ENCODE results near the gene HES5.

HES5 gene

DNA sequence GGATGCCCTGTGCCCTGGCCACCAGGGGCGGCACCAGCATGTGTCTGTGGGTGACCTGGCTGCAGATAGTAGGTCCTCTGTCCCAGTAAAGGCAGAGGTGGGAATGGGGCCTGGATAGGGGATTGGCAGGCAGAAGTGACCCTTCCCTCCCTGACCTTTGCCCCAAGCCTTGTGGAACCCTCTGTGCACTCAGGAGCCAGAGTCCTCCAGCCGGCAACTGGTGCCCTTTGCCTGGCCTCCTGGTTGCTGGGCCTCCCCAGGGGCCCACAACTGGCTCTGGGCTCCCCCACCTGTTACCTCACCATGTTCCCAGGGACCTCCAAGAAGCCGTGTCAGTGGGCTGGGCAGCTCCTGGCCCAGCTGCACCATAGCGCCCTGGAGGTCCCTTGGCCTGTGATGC is 44.0 kb downstream of the HES5 start:
- H2AFZ ChIP-seq (ENCODE audit: low read depth), result no peak overlapping the region
- H3K27ac ChIP-seq, result no peak overlapping the region
- H3K4me3 ChIP-seq (IDR thresholded peaks at IDR 0.05; ENCODE audit: insufficient read depth, low read depth, low read length), result no peak overlapping the region
- H3K4me2 ChIP-seq, result no peak overlapping the region
- TF ChIP-seq, protein P1, sequence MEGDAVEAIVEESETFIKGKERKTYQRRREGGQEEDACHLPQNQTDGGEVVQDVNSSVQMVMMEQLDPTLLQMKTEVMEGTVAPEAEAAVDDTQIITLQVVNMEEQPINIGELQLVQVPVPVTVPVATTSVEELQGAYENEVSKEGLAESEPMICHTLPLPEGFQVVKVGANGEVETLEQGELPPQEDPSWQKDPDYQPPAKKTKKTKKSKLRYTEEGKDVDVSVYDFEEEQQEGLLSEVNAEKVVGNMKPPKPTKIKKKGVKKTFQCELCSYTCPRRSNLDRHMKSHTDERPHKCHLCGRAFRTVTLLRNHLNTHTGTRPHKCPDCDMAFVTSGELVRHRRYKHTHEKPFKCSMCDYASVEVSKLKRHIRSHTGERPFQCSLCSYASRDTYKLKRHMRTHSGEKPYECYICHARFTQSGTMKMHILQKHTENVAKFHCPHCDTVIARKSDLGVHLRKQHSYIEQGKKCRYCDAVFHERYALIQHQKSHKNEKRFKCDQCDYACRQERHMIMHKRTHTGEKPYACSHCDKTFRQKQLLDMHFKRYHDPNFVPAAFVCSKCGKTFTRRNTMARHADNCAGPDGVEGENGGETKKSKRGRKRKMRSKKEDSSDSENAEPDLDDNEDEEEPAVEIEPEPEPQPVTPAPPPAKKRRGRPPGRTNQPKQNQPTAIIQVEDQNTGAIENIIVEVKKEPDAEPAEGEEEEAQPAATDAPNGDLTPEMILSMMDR (conservative IDR thresholded peaks at IDR 0.05; ENCODE audit: low read depth, low read length), result no peak
- H3K79me2 ChIP-seq (ENCODE audit: insufficient read depth, low read depth), result no peaks in the 10 kb centered on the region
- H3K9ac ChIP-seq, result no peak overlapping the region
- no peaks in the 10 kb centered on the region for H4K20me1 ChIP-seq (ENCODE audit: insufficient read depth)
- H3K4me1 ChIP-seq (ENCODE audit: low read depth, poor library complexity, severe bottlenecking), result peaks cover 5% of the 10 kb centered on the region
- H3K36me3 ChIP-seq (ENCODE audit: insufficient read depth), result no peaks in the 10 kb centered on the region
- peaks cover 67% of the 10 kb centered on the region for H3K27me3 ChIP-seq (ENCODE audit: insufficient read depth, low read depth)

DNA sequence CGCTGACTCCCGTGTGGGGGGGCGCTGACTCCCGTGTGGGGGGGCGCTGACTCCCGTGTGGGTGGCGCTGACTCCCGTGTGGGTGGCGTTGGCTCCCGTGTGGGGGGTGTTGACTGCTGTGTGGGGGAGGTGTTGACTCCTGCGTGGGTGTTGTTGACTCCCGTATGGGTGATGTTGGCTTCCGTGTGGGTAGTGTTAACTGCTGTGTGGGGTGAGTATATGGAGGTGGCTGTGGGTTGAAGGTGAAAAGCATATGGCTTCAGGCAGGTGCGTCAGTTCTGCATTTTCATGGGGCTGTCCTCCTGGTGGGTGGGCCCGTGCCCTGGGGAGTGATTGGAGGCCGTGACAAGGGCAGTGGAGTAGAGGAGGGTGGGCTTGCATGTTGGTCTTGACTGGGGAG is 46.1 kb downstream of the HES5 start:
- Histone ChIP-seq H3K9ac (no peak overlapping the region), H3K4me3 (IDR thresholded peaks at IDR 0.05; ENCODE audit: insufficient read depth, low read depth, low read length) (no peak overlapping the region), H3K4me1 (ENCODE audit: low read depth, poor library complexity, severe bottlenecking) (peaks cover 20% of the 10 kb centered on the region), H4K20me1 (ENCODE audit: insufficient read depth) (no peaks in the 10 kb centered on the region), H3K4me2 (no peak overlapping the region), H2AFZ (ENCODE audit: low read depth) (no peak overlapping the region), H3K36me3 (ENCODE audit: insufficient read depth) (no peaks in the 10 kb centered on the region), H3K27me3 (ENCODE audit: insufficient read depth, low read depth) (peaks cover 60% of the 10 kb centered on the region), H3K27ac (no peak overlapping the region), H3K79me2 (ENCODE audit: insufficient read depth, low read depth) (no peaks in the 10 kb centered on the region)
- TF ChIP-seq, protein P1 (conservative IDR thresholded peaks at IDR 0.05; ENCODE audit: low read depth, low read length), result no peak

DNA sequence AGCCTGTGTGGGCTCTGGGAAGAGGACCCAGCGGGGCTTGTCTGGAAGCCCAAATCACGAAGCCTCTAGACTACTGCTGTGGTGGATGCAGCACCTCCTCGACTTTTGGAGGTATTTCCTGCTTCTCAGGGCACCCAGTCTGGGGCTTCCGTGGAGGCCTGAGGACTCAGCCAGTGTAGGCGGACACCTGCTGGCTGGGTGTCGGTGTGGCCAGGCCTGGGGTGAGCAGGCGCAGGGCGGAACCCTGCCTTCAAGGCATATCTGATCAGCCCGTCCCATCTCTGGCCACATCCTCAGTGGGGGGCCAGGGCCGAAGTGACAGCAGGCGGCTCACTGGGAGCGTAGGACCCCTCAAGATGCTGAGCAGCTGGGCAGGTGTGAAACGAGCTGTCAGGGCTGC is 47.0 kb downstream of the HES5 start:
- Histone ChIP-seq H3K27me3 (ENCODE audit: insufficient read depth, low read depth) (peaks cover 60% of the 10 kb centered on the region), H3K27ac (no peak overlapping the region), H3K4me2 (no peak overlapping the region), H4K20me1 (ENCODE audit: insufficient read depth) (no peaks in the 10 kb centered on the region), H3K79me2 (ENCODE audit: insufficient read depth, low read depth) (no peaks in the 10 kb centered on the region), H3K4me3 (IDR thresholded peaks at IDR 0.05; ENCODE audit: insufficient read depth, low read depth, low read length) (no peak overlapping the region), H2AFZ (ENCODE audit: low read depth) (no peak overlapping the region), H3K36me3 (ENCODE audit: insufficient read depth) (no peaks in the 10 kb centered on the region), H3K9ac (no peak overlapping the region), H3K4me1 (ENCODE audit: low read depth, poor library complexity, severe bottlenecking) (peaks cover 20% of the 10 kb centered on the region)
- TF ChIP-seq, protein P1 (conservative IDR thresholded peaks at IDR 0.05; ENCODE audit: low read depth, low read length), result no peak

DNA sequence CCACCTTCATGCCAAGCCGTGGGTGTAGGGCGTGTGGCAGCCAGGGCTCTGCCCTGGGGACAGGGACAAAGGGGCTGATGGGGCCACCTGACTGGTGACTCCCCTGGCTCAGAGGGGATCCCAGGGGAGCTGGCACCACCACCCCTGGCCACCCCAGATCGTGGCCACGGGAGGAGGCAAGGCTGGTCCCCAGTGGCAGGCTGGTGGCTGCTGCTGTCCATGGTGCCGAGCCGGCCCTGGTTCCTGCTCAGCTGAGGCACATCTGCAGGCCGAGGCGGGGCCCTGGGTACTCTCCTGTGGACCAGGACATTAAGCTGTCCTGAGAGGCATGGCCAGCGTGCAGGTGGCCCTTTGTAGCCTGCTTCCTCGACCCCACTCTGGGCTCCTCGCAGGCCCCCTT is 47.5 kb downstream of the HES5 start:
- no peaks in the 10 kb centered on the region for H3K79me2 ChIP-seq (ENCODE audit: insufficient read depth, low read depth)
- H3K4me2 ChIP-seq, result no peak overlapping the region
- H3K9ac ChIP-seq, result no peak overlapping the region
- no peaks in the 10 kb centered on the region for H4K20me1 ChIP-seq (ENCODE audit: insufficient read depth)
- no peak overlapping the region for H3K4me3 ChIP-seq (IDR thresholded peaks at IDR 0.05; ENCODE audit: insufficient read depth, low read depth, low read length)
- no peak overlapping the region for H3K27ac ChIP-seq
- no peaks in the 10 kb centered on the region for H3K36me3 ChIP-seq (ENCODE audit: insufficient read depth)
- H3K27me3 ChIP-seq (ENCODE audit: insufficient read depth, low read depth), result peaks cover 60% of the 10 kb centered on the region
- H2AFZ ChIP-seq (ENCODE audit: low read depth), result no peak overlapping the region
- peaks cover 20% of the 10 kb centered on the region for H3K4me1 ChIP-seq (ENCODE audit: low read depth, poor library complexity, severe bottlenecking)
- TF ChIP-seq, protein P1 (conservative IDR thresholded peaks at IDR 0.05; ENCODE audit: low read depth, low read length), result no peak

Measured in KMS-11 (cell line).